Measurements from ENCODE around the gene PRDM15.

The PRDM15 gene

GRCh38 chr21:41763398-41763931 is 115.7 kb downstream of the PRDM15 start:
- peak; percentile 49 for DNase-seq

GRCh38 chr21:41762753-41763152 is 116.4 kb downstream of the PRDM15 start:
- DNase-seq, result no peak

GRCh38 chr21:41761934-41762635 is 117.1 kb downstream of the PRDM15 start:
- DNase-seq, result peak; percentile 65

- DNase-seq, result peak; percentile 61
Measured at GRCh38 chr21:41761211-41761933, 117.8 kb downstream of the PRDM15 start.

GRCh38 chr21:41760411-41760810 is 118.7 kb downstream of the PRDM15 start:
- DNase-seq, result no peak

GRCh38 chr21:41759926-41760325 is 119.2 kb downstream of the PRDM15 start:
- DNase-seq, result no peak

- DNase-seq, result no peak
Measured at GRCh38 chr21:41759214-41759840, 119.8 kb downstream of the PRDM15 start.

GRCh38 chr21:41758550-41758949 is 120.6 kb downstream of the PRDM15 start:
- no peak for DNase-seq

GRCh38 chr21:41755934-41756773 is 123.0 kb downstream of the PRDM15 start:
- DNase-seq, result no peak

GRCh38 chr21:41755258-41755933 is 123.7 kb downstream of the PRDM15 start:
- no peak for DNase-seq

- no peak for DNase-seq
Measured at GRCh38 chr21:41754479-41754891, 124.7 kb downstream of the PRDM15 start.

GRCh38 chr21:41753006-41753898 is 125.9 kb downstream of the PRDM15 start:
- DNase-seq, result no peak

GRCh38 chr21:41752231-41752681 is 126.9 kb downstream of the PRDM15 start:
- DNase-seq, result peak; percentile 25

GRCh38 chr21:41751611-41752011 is 127.5 kb downstream of the PRDM15 start:
- DNase-seq, result no peak

GRCh38 chr21:41750532-41751151 is 128.5 kb downstream of the PRDM15 start:
- no peak for DNase-seq

- DNase-seq, result no peak
Measured at GRCh38 chr21:41750051-41750450, 129.1 kb downstream of the PRDM15 start.

GRCh38 chr21:41749286-41749685 is 129.9 kb downstream of the PRDM15 start:
- no peak for DNase-seq

Data from right kidney (tissue), 1 donor.